ENCODE data around the gene PREB. TPM values are rescaled to one million over a fixed set of nuclear protein-coding genes. Genes with fewer than 3 reads are reported as not detected.

PREB gene
- total and polyA plus RNA-seq, 2 of the 13 experiments (the other 11 are each of a cell fraction or from before 2014, with no cell fraction given): 112 to 192 TPM

- TF ChIP-seq ZNF781 (CRISPR knock-in tag; IDR thresholded peaks at IDR 0.05; ENCODE audit: borderline replicate concordance, not compliant biosample characterization) (peak; percentile 78), MZF1 (CRISPR knock-in tag; IDR thresholded peaks at IDR 0.05; ENCODE audit: borderline replicate concordance) (no peak), ZNF333 (CRISPR knock-in tag; IDR thresholded peaks at IDR 0.05; ENCODE audit: borderline replicate concordance) (peak; percentile 97), TCF7L2 (IDR thresholded peaks at IDR 0.05; ENCODE audit: low read depth, low read length) (no peak), XBP1 (CRISPR knock-in tag; IDR thresholded peaks at IDR 0.05) (no peak), RAD51 (IDR thresholded peaks at IDR 0.05; ENCODE audit: borderline replicate concordance) (no peak), ZNF615 (CRISPR knock-in tag; IDR thresholded peaks at IDR 0.05; ENCODE audit: borderline replicate concordance) (no peak), MYNN (CRISPR knock-in tag; IDR thresholded peaks at IDR 0.05; ENCODE audit: low read depth) (no peak), BCL6 (CRISPR knock-in tag; IDR thresholded peaks at IDR 0.05) (0 out of 2 replicates have a peak, but pooled peaks have one; percentile 3), ZSCAN29 (CRISPR knock-in tag; conservative IDR thresholded peaks at IDR 0.05) (0 out of 2 replicates have a peak, but pooled peaks have one; percentile 11), ZNF569 (CRISPR knock-in tag; IDR thresholded peaks at IDR 0.05; ENCODE audit: borderline replicate concordance) (0 out of 2 replicates have a peak, but pooled peaks have one; percentile 46), ZMAT5 (CRISPR knock-in tag; IDR thresholded peaks at IDR 0.05; ENCODE audit: borderline replicate concordance, low read depth) (no peak), JDP2 (CRISPR knock-in tag; IDR thresholded peaks at IDR 0.05; ENCODE audit: borderline replicate concordance) (no peak), SATB2 (CRISPR knock-in tag; IDR thresholded peaks at IDR 0.05) (no peak), FOXO1 (CRISPR knock-in tag; IDR thresholded peaks at IDR 0.05) (peak; percentile 42; the same call in 1 of the 2 replicates), NCOR1 (IDR thresholded peaks at IDR 0.05; ENCODE audit: borderline replicate concordance, low read length) (no peak), SIX1 (CRISPR knock-in tag; IDR thresholded peaks at IDR 0.05; ENCODE audit: borderline replicate concordance) (no peak), HNF1B (CRISPR knock-in tag; IDR thresholded peaks at IDR 0.05) (peak; percentile 19; the same call in 1 of the 2 replicates), ONECUT2 (CRISPR knock-in tag; IDR thresholded peaks at IDR 0.05) (no peak), TAF15 (IDR thresholded peaks at IDR 0.05; ENCODE audit: low read depth, low read length, poor library complexity, severe bottlenecking) (peak; percentile 34), ISL2 (CRISPR knock-in tag; IDR thresholded peaks at IDR 0.05) (no peak; the same call in 1 of the 2 replicates), ZNF574 (CRISPR knock-in tag; IDR thresholded peaks at IDR 0.05) (peak; percentile 80)
- TF ChIP-seq, protein P1, sequence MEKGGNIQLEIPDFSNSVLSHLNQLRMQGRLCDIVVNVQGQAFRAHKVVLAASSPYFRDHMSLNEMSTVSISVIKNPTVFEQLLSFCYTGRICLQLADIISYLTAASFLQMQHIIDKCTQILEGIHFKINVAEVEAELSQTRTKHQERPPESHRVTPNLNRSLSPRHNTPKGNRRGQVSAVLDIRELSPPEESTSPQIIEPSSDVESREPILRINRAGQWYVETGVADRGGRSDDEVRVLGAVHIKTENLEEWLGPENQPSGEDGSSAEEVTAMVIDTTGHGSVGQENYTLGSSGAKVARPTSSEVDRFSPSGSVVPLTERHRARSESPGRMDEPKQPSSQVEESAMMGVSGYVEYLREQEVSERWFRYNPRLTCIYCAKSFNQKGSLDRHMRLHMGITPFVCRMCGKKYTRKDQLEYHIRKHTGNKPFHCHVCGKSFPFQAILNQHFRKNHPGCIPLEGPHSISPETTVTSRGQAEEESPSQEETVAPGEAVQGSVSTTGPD (CRISPR knock-in tag; IDR thresholded peaks at IDR 0.05): peak; percentile 68; the same call in 1 of the 2 replicates
These were observed 47.5 kb downstream of the PREB start, which contains the start of gene KHK (continued) for GRCh38 chr2:27086724-27087593.

Data from HepG2 (cell line).